Dermis microvascular lymphatic vessel endothelial cell (primary cell): ENCODE data around the gene CCDC195. TPM values are rescaled to one million over a fixed set of nuclear protein-coding genes. Genes with fewer than 3 reads are reported as not detected.

ENCODE experiments used
- DNase-seq, 2 donors: peaks; one replicate each; pipeline versions ENCODE4 v3.0.0 to v3.0.0-alpha.2; 2010; ENCODE audit warnings: low read depth in 2 of 2
- total RNA-seq: library from RNA; depleted of rRNA; stranded (reverse); fragments of >200 nt; gene quantifications from 2 replicates; pipeline ENCODE4 v1.2.1, GENCODE V29; 2014

Gene CCDC195
- not detected in 2 replicates for total RNA-seq

GRCh38 chr2:224716201-224716600 is at the start of gene CCDC195:
CCDC195 (minus strand) TSS chr2:224716365; CDS start chr2:224716365, 0 bp downstream.
- DNase-seq = no peak

GRCh38 chr2:224764565-224765236 is 48.5 kb upstream of the CCDC195 start:
- no peak for DNase-seq

GRCh38 chr2:224757934-224758548 is 41.9 kb upstream of the CCDC195 start:
- DNase-seq = no peak

- DNase-seq = no peak
These were observed 37.8 kb upstream of the CCDC195 start for GRCh38 chr2:224753743-224754540.

- DNase-seq = no peak
These were observed 36.0 kb upstream of the CCDC195 start for GRCh38 chr2:224751996-224752698.

GRCh38 chr2:224749136-224749535 is 33.0 kb upstream of the CCDC195 start:
- no peak for DNase-seq

GRCh38 chr2:224747765-224748164 is 31.6 kb upstream of the CCDC195 start:
- no peak for DNase-seq

GRCh38 chr2:224736227-224736626 is 20.1 kb upstream of the CCDC195 start:
- DNase-seq = no peak

GRCh38 chr2:224734949-224735348 is 18.8 kb upstream of the CCDC195 start:
- no peak for DNase-seq

GRCh38 chr2:224731665-224732064 is 15.5 kb upstream of the CCDC195 start:
- no peak for DNase-seq

GRCh38 chr2:224729435-224729834 is 13.3 kb upstream of the CCDC195 start:
- no peak for DNase-seq

GRCh38 chr2:224724331-224724730 is 8.2 kb upstream of the CCDC195 start:
- DNase-seq = no peak

GRCh38 chr2:224723586-224724217 is 7.5 kb upstream of the CCDC195 start:
- no peak for DNase-seq

GRCh38 chr2:224722770-224723169 is 6.6 kb upstream of the CCDC195 start:
- no peak for DNase-seq

- no peak for DNase-seq
These were observed 6.1 kb upstream of the CCDC195 start for GRCh38 chr2:224722250-224722649.

- DNase-seq = no peak
These were observed 756 bp upstream of the CCDC195 start for GRCh38 chr2:224716921-224717320.

- DNase-seq = no peak
These were observed 4.1 kb downstream of the CCDC195 start for GRCh38 chr2:224711859-224712665.

- DNase-seq = no peak
These were observed 4.8 kb downstream of the CCDC195 start for GRCh38 chr2:224711381-224711780.

GRCh38 chr2:224709301-224709700 is 6.9 kb downstream of the CCDC195 start:
- DNase-seq = no peak

GRCh38 chr2:224694502-224694901 is 21.7 kb downstream of the CCDC195 start:
- DNase-seq = no peak

GRCh38 chr2:224691563-224691962 is 24.6 kb downstream of the CCDC195 start:
- peak in 1 of 2 donors; percentile 21 for DNase-seq
